SU-DHL-6 (cell line): Measurements from ENCODE around the gene ZNRF1.

Experiments
- EZH2phosphoT487 ChIP-seq: fragments of 200-600 bp; sonication (generic), shearing (Covaris generic); conservative IDR thresholded peaks from 2 replicates; pipeline ENCODE4 v1.6.1; 2018; ENCODE audit warnings: mild to moderate bottlenecking, antibody characterized with exemption, low read length, moderate library complexity, mixed read lengths
- TF ChIP-seq, protein P1 (sequence below): fragments of 200-600 bp; sonication (generic); IDR thresholded peaks from one replicate; pipeline ENCODE4 v1.5.1; 2017; ENCODE audit warnings: antibody characterized with exemption, mild to moderate bottlenecking, low read length, moderate library complexity; ENCODE audit not compliant: insufficient read depth, poor library complexity, severe bottlenecking

DNA sequence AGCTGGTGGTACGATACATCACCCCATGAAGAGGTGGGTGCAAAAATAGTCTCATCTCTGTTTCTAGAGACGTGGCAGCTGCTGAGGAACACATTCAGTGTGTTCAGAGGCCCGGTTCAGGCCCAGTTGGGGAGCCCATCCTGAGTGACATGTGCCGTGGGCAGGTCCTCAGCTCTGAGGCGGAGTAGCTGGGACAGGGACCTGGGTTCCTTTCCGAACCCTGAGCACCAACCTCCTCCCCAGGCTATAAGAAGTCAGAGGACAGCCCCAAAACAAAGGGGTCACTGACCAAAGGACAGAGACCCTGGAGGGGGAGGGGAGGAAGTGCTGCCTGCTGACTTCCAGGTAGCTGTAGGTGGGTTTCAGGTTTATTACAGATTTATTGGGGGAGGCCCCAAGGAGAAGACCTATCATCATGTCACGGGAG lies 112.7 kb downstream of the ZNRF1 start:
- TF ChIP-seq, protein P1, sequence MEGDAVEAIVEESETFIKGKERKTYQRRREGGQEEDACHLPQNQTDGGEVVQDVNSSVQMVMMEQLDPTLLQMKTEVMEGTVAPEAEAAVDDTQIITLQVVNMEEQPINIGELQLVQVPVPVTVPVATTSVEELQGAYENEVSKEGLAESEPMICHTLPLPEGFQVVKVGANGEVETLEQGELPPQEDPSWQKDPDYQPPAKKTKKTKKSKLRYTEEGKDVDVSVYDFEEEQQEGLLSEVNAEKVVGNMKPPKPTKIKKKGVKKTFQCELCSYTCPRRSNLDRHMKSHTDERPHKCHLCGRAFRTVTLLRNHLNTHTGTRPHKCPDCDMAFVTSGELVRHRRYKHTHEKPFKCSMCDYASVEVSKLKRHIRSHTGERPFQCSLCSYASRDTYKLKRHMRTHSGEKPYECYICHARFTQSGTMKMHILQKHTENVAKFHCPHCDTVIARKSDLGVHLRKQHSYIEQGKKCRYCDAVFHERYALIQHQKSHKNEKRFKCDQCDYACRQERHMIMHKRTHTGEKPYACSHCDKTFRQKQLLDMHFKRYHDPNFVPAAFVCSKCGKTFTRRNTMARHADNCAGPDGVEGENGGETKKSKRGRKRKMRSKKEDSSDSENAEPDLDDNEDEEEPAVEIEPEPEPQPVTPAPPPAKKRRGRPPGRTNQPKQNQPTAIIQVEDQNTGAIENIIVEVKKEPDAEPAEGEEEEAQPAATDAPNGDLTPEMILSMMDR: no peak
- TF ChIP-seq EZH2phosphoT487: no peak
